Osteoblast (primary cell): ENCODE data around the gene MIXL1. TPM values are rescaled to one million over a fixed set of nuclear protein-coding genes. Genes with fewer than 3 reads are reported as not detected.
A peak's percentile ranks its signal among the peaks of the same experiment; 100 is the strongest.
"Not testable (repeated sequence)": the region's sequence is repeated elsewhere in the genome, so short reads cannot be mapped to it uniquely, and the experiment has no call there.

Experiments used
- DNase-seq: peaks from one replicate; pipeline ENCODE4 v3.0.0; 2011; ENCODE audit warnings: low spot score, mixed read lengths; ENCODE audit not compliant: insufficient read length; ENCODE audit errors: missing footprints
- H2AFZ ChIP-seq: 2 replicates; pipeline ENCODE4 v1.6.0; 2011; ENCODE audit warnings: mild to moderate bottlenecking, low read length
- H3K27ac ChIP-seq: 2 replicates; pipeline ENCODE4 v1.5.1; 2011; ENCODE audit warnings: mild to moderate bottlenecking, low read depth, low read length, moderate library complexity
- H3K27me3 ChIP-seq: 2 replicates; pipeline ENCODE4 v1.6.0; 2012; ENCODE audit warnings: mild to moderate bottlenecking, control low read depth, inconsistent platforms, low read length, moderate library complexity; ENCODE audit not compliant: insufficient read depth
- H3K36me3 ChIP-seq: 2 replicates; pipeline ENCODE4 v1.5.1; 2011; ENCODE audit warnings: mild to moderate bottlenecking, low read length, control low read depth, moderate library complexity; ENCODE audit not compliant: insufficient read depth
- H3K4me1 ChIP-seq: 2 replicates; pipeline ENCODE4 v1.5.1; 2011; ENCODE audit warnings: mild to moderate bottlenecking, low read length, control low read depth, moderate library complexity; ENCODE audit not compliant: insufficient read depth
- H3K4me2 ChIP-seq: 2 replicates; pipeline ENCODE4 v1.6.0; 2011; ENCODE audit warnings: mild to moderate bottlenecking, low read length; ENCODE audit not compliant: insufficient read depth
- H3K4me3 ChIP-seq: fragments of 200-600 bp; sonication (generic); 3 replicates; pipeline ENCODE4 v1.5.1; 2012; ENCODE audit warnings: mild to moderate bottlenecking, low read length, inconsistent platforms; ENCODE audit not compliant: insufficient read depth
- H3K79me2 ChIP-seq: 2 replicates; pipeline ENCODE4 v1.6.0; 2012; ENCODE audit warnings: mild to moderate bottlenecking, low read length, control low read depth, inconsistent platforms; ENCODE audit not compliant: insufficient read depth
- H3K9me3 ChIP-seq: 2 replicates; pipeline ENCODE4 v1.5.1; 2011; ENCODE audit warnings: low read depth, low read length, control low read depth
- H4K20me1 ChIP-seq: 2 replicates; pipeline ENCODE4 v1.6.0; 2012; ENCODE audit warnings: mild to moderate bottlenecking, low read length, control low read depth; ENCODE audit not compliant: insufficient read depth
- total RNA-seq: library from RNA; depleted of rRNA; stranded (reverse); fragments of >200 nt; gene quantifications from 2 replicates; pipeline ENCODE4 v1.2.3, GENCODE V29; 2012
- TF ChIP-seq, protein P1 (sequence below): IDR thresholded peaks from 2 replicates; pipeline ENCODE4 v1.5.1; 2011; ENCODE audit warnings: mild to moderate bottlenecking, low read depth, low read length, moderate library complexity; ENCODE audit errors: extremely low read depth

The MIXL1 gene
- total RNA-seq, 1 donor = not detected

GRCh38 chr1:226253933-226254332 is 30.5 kb downstream of the MIXL1 start:
- TF ChIP-seq, protein P1, sequence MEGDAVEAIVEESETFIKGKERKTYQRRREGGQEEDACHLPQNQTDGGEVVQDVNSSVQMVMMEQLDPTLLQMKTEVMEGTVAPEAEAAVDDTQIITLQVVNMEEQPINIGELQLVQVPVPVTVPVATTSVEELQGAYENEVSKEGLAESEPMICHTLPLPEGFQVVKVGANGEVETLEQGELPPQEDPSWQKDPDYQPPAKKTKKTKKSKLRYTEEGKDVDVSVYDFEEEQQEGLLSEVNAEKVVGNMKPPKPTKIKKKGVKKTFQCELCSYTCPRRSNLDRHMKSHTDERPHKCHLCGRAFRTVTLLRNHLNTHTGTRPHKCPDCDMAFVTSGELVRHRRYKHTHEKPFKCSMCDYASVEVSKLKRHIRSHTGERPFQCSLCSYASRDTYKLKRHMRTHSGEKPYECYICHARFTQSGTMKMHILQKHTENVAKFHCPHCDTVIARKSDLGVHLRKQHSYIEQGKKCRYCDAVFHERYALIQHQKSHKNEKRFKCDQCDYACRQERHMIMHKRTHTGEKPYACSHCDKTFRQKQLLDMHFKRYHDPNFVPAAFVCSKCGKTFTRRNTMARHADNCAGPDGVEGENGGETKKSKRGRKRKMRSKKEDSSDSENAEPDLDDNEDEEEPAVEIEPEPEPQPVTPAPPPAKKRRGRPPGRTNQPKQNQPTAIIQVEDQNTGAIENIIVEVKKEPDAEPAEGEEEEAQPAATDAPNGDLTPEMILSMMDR = no peak
- Histone ChIP-seq H3K79me2 (no peaks in the 10 kb centered on the region), H3K4me3 (no peak overlapping the region), H3K27ac (no peak overlapping the region), H3K4me2 (no peak overlapping the region), H3K4me1 (no peaks in the 10 kb centered on the region), H3K27me3 (no peaks in the 10 kb centered on the region), H3K36me3 (no peaks in the 10 kb centered on the region), H2AFZ (no peak overlapping the region), H4K20me1 (no peaks in the 10 kb centered on the region), H3K9me3 (no peaks in the 10 kb centered on the region)
- no peak for DNase-seq

GRCh38 chr1:226255380-226255779 is 31.9 kb downstream of the MIXL1 start:
- H3K36me3 ChIP-seq = no peaks in the 10 kb centered on the region
- no peak overlapping the region for H3K27ac ChIP-seq
- no peaks in the 10 kb centered on the region for H3K9me3 ChIP-seq
- DNase-seq = no peak
- no peak overlapping the region for H3K4me2 ChIP-seq
- H3K79me2 ChIP-seq = no peaks in the 10 kb centered on the region
- H3K4me3 ChIP-seq = no peak overlapping the region
- no peaks in the 10 kb centered on the region for H3K4me1 ChIP-seq
- H3K27me3 ChIP-seq = no peaks in the 10 kb centered on the region
- no peaks in the 10 kb centered on the region for H4K20me1 ChIP-seq
- TF ChIP-seq, protein P1 = no peak
- H2AFZ ChIP-seq = no peak overlapping the region

GRCh38 chr1:226261818-226262217 is 38.4 kb downstream of the MIXL1 start:
- Histone ChIP-seq H3K4me3 (no peak overlapping the region), H3K27me3 (no peaks in the 10 kb centered on the region), H3K4me1 (no peaks in the 10 kb centered on the region)

GRCh38 chr1:226268421-226269124 is 45.1 kb downstream of the MIXL1 start:
- H3K79me2 ChIP-seq = no peaks in the 10 kb centered on the region
- no peak overlapping the region for H3K4me2 ChIP-seq
- H2AFZ ChIP-seq = no peak overlapping the region
- no peaks in the 10 kb centered on the region for H3K36me3 ChIP-seq
- DNase-seq = peak; percentile 51
- no peak overlapping the region for H3K4me3 ChIP-seq
- peak overlapping the region; percentile 12 for H3K27ac ChIP-seq
- TF ChIP-seq, protein P1 = no peak
- H4K20me1 ChIP-seq = no peaks in the 10 kb centered on the region
- no peaks in the 10 kb centered on the region for H3K27me3 ChIP-seq
- peaks cover 10% of the 10 kb centered on the region for H3K4me1 ChIP-seq
- no peaks in the 10 kb centered on the region for H3K9me3 ChIP-seq

More at GRCh38 chr1:226261818-226262217, 38.4 kb downstream of the MIXL1 start:
- Histone ChIP-seq H3K79me2 (no peaks in the 10 kb centered on the region), H4K20me1 (no peaks in the 10 kb centered on the region), H3K4me2 (no peak overlapping the region), H2AFZ (no peak overlapping the region), H3K27ac (no peak overlapping the region), H3K9me3 (no peaks in the 10 kb centered on the region), H3K36me3 (no peaks in the 10 kb centered on the region)
- DNase-seq = no peak
- TF ChIP-seq, protein P1 = no peak

- H2AFZ ChIP-seq, H3K9me3 ChIP-seq, H3K79me2 ChIP-seq, H3K36me3 ChIP-seq, H3K27ac ChIP-seq, H4K20me1 ChIP-seq, H3K27me3 ChIP-seq, H3K4me2 ChIP-seq, H3K4me3 ChIP-seq, DNase-seq: not testable (repeated sequence)
- peaks cover 10% of the 10 kb centered on the region for H3K4me1 ChIP-seq
Measured at GRCh38 chr1:226272233-226272902, 48.9 kb downstream of the MIXL1 start.
